HepG2 (cell line): ENCODE results near the gene PTGIS. TPM values are rescaled to one million over a fixed set of nuclear protein-coding genes. Genes with fewer than 3 reads are reported as not detected.

Experiments used
- GATA4 ChIP-seq: sonication (generic); IDR thresholded peaks from 2 replicates; pipeline ENCODE4 v1.6.1; 2016; ENCODE audit warnings: antibody characterized with exemption, low read depth, borderline replicate concordance
- JARID2 ChIP-seq: sonication (generic); formaldehyde crosslinking; IDR thresholded peaks from 2 replicates; pipeline ENCODE4 v1.8.1; 2023; ENCODE audit warnings: missing genetic modification reagents, inconsistent platforms; ENCODE audit not compliant: insufficient replicate concordance
- MAFG ChIP-seq: sonication (generic); formaldehyde crosslinking; IDR thresholded peaks from 2 replicates; pipeline ENCODE4 v1.5.1; 2020; ENCODE audit warnings: mild to moderate bottlenecking, missing genetic modification reagents
- NFAT5 ChIP-seq: sonication (generic); formaldehyde crosslinking; IDR thresholded peaks from 2 replicates; pipeline ENCODE4 v1.4.0; 2020; ENCODE audit warnings: missing genetic modification reagents
- NR3C1 ChIP-seq: sonication (generic); formaldehyde crosslinking; IDR thresholded peaks from 2 replicates; pipeline ENCODE4 v1.4.0; 2020; ENCODE audit warnings: missing genetic modification reagents
- PRDM4 ChIP-seq: sonication (generic); formaldehyde crosslinking; IDR thresholded peaks from 2 replicates; pipeline ENCODE4 v1.9.0; 2021; ENCODE audit warnings: missing genetic modification reagents, borderline replicate concordance
- SYNCRIP ChIP-seq: fragments of 200-400 bp; formaldehyde crosslinking; IDR thresholded peaks from 2 replicates; pipeline ENCODE4 v1.6.1; 2018; ENCODE audit warnings: mild to moderate bottlenecking, low read depth, low read length; ENCODE audit not compliant: insufficient read depth
- TCF7 ChIP-seq: sonication (generic); IDR thresholded peaks from 2 replicates; pipeline ENCODE4 v1.6.1; 2016; ENCODE audit warnings: antibody characterized with exemption, low read depth
- ZBTB3 ChIP-seq: sonication (generic); formaldehyde crosslinking; IDR thresholded peaks from 2 replicates; pipeline ENCODE4 v1.4.0; 2020; ENCODE audit warnings: low read depth, mild to moderate bottlenecking, moderate library complexity, missing genetic modification reagents, borderline replicate concordance
- ZBTB37 ChIP-seq: sonication (generic); formaldehyde crosslinking; IDR thresholded peaks from 2 replicates; pipeline ENCODE4 v1.4.0; 2020; ENCODE audit warnings: mild to moderate bottlenecking, missing genetic modification reagents
- ZNF18 ChIP-seq: sonication (generic); formaldehyde crosslinking; IDR thresholded peaks from 2 replicates; pipeline ENCODE4 v1.8.0; 2022; ENCODE audit warnings: mild to moderate bottlenecking, missing genetic modification reagents; ENCODE audit not compliant: insufficient replicate concordance
- ZNF563 ChIP-seq: sonication (generic); formaldehyde crosslinking; IDR thresholded peaks from 2 replicates; pipeline ENCODE4 v1.8.0; 2022; ENCODE audit warnings: mild to moderate bottlenecking, moderate library complexity, missing genetic modification reagents
- ZSCAN30 ChIP-seq: sonication (generic); formaldehyde crosslinking; IDR thresholded peaks from 2 replicates; pipeline ENCODE4 v1.5.0; 2020; ENCODE audit warnings: mild to moderate bottlenecking, missing genetic modification reagents
- ZXDC ChIP-seq: sonication (generic); formaldehyde crosslinking; IDR thresholded peaks from 2 replicates; pipeline ENCODE4 v1.5.0; 2020; ENCODE audit warnings: mild to moderate bottlenecking, missing genetic modification reagents
- polyA plus RNA-seq, 8 experiments: library from polyadenylated mRNA; depleted of rRNA in 3 of 8; stranded (reverse) in 7 of 8; unstranded in 1 of 8; fragments of >200 nt; fragmentation: Illumina TruSeq in 4 of 8; extraction: Trizol in 4 of 8; gene quantifications; 2 replicates each; pipeline versions ENCODE4 v1.2.1 to v1.2.3, GENCODE V29; 2011 to 2016; ENCODE audit warnings: low read depth in 4 of 8, missing spikeins in 1 of 8, mixed read lengths in 1 of 8; ENCODE audit not compliant: insufficient read depth in 1 of 8
- total RNA-seq, 5 experiments: library from RNA; depleted of rRNA; stranded (reverse); fragments of >200 nt; fragmentation: Illumina TruSeq; extraction: Trizol; gene quantifications; 2 replicates each; pipeline ENCODE4 v1.2.3, GENCODE V29; 2016; ENCODE audit warnings: low read depth in 1 of 5

The PTGIS gene
- total and polyA plus RNA-seq, 2 of the 13 experiments (the other 11 are each of a cell fraction or from before 2014, with no cell fraction given) = not detected

GRCh38 chr20:49583669-49584417 lies 15.9 kb upstream of the PTGIS start (continued):
- TF ChIP-seq ZXDC (CRISPR knock-in tag) (no peak; the same call in 1 of the 2 replicates), ZNF563 (peak; percentile 92), TCF7 (peak; percentile 26), SYNCRIP (no peak), NFAT5 (CRISPR knock-in tag) (no peak; the same call in 1 of the 2 replicates), GATA4 (peak; percentile 82), ZSCAN30 (CRISPR knock-in tag) (no peak), PRDM4 (0 out of 2 replicates have a peak, but pooled peaks have one; percentile 33), ZBTB37 (CRISPR knock-in tag) (no peak; the same call in none of the 2 replicates), ZNF18 (CRISPR knock-in tag) (no peak), NR3C1 (CRISPR knock-in tag) (no peak), JARID2 (peak; percentile 86), MAFG (no peak), ZBTB3 (no peak; the same call in 1 of the 2 replicates)
